Neural progenitor cell (in vitro differentiated cells): ENCODE results near the gene CRISP3.

Source experiments
- EZH2 ChIP-seq: fragments of 200-600 bp; sonication (generic); IDR thresholded peaks from 2 replicates; pipeline ENCODE4 v1.6.1; 2017; ENCODE audit warnings: antibody characterized with exemption, mild to moderate bottlenecking, moderate library complexity
- TF ChIP-seq, protein P1 (sequence below): fragments of 200-600 bp; sonication (generic); IDR thresholded peaks from 2 replicates; pipeline ENCODE4 v1.5.1; 2017; ENCODE audit warnings: antibody characterized with exemption, mild to moderate bottlenecking

DNA sequence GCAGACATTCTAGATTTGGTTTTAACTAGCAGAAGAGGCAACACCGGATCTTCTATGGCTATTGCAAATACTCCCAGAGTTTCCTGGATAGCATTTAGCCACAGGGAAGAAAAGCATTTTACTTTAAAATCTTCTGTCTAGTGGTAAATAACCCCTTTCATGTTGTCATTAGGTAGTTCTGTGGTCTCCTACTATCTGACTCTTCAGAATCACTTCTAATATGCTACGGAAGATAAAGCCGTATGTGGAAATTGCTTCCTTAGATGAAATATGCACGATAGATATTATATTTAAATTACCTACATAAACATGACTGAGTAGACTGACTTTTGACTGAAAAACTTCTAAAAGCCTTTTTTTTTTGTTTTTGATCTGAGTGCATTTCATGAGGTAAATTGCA lies 759 bp downstream of the CRISP3 start:
- TF ChIP-seq, protein P1, sequence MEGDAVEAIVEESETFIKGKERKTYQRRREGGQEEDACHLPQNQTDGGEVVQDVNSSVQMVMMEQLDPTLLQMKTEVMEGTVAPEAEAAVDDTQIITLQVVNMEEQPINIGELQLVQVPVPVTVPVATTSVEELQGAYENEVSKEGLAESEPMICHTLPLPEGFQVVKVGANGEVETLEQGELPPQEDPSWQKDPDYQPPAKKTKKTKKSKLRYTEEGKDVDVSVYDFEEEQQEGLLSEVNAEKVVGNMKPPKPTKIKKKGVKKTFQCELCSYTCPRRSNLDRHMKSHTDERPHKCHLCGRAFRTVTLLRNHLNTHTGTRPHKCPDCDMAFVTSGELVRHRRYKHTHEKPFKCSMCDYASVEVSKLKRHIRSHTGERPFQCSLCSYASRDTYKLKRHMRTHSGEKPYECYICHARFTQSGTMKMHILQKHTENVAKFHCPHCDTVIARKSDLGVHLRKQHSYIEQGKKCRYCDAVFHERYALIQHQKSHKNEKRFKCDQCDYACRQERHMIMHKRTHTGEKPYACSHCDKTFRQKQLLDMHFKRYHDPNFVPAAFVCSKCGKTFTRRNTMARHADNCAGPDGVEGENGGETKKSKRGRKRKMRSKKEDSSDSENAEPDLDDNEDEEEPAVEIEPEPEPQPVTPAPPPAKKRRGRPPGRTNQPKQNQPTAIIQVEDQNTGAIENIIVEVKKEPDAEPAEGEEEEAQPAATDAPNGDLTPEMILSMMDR = no peak
- TF ChIP-seq EZH2 = no peak
